PC-3 (cell line): ENCODE measurements around the gene BDKRB1. TPM values are rescaled to one million over a fixed set of nuclear protein-coding genes. Genes with fewer than 3 reads are reported as not detected.

Experiments used
- ATAC-seq: fragments of 200-7000 bp; cut with Tn5 transposase; 2 replicates; pipeline ENCODE4 v1.9.1; 2020; ENCODE audit warnings: mild to moderate bottlenecking, moderate library complexity
- BruUV-seq: library from RNA; stranded (reverse); fragments of 400-500 nt; replicated peaks from 2 replicates; lab custom pipeline; 2021; lab: Mats Ljungman, UMichigan
- CTCF ChIA-PET: fragments of 300-600 bp; sonication (Branson Sonifier 250); formaldehyde crosslinking; loops from one replicate; lab custom pipeline; 2022; ENCODE audit warnings: antibody characterized with exemption; lab: Charles Lee
- POLR2A ChIA-PET: fragments of 300-600 bp; sonication (Branson Sonifier 250); formaldehyde crosslinking; loops from one replicate; lab custom pipeline; 2022; ENCODE audit warnings: antibody characterized with exemption; ENCODE audit not compliant: unreplicated experiment; lab: Charles Lee
- DNase-seq: peaks from one replicate; pipeline ENCODE4 v3.0.0-alpha.2; 2015
- H2AFZ ChIP-seq: fragments of 300-600 bp; sonication (generic); 2 replicates; pipeline ENCODE4 v1.6.0; 2016; ENCODE audit warnings: antibody characterized with exemption, low read length
- H3F3A ChIP-seq: fragments of 300-600 bp; sonication (generic); one replicate; pipeline ENCODE4 v1.6.0; 2017; ENCODE audit warnings: antibody characterized with exemption, low read length, control low read depth, mild to moderate bottlenecking; ENCODE audit not compliant: unreplicated experiment
- H3K27ac ChIP-seq: fragments of 300-600 bp; sonication (generic); 2 replicates; pipeline ENCODE4 v1.5.1; 2016; ENCODE audit warnings: mild to moderate bottlenecking, low read length
- H3K27me3 ChIP-seq: fragments of 300-600 bp; sonication (generic); 2 replicates; pipeline ENCODE4 v1.6.1; 2016; ENCODE audit warnings: low read length, mixed read lengths
- H3K36me3 ChIP-seq: fragments of 300-600 bp; sonication (generic); 2 replicates; pipeline ENCODE4 v1.6.1; 2016; ENCODE audit warnings: low read depth, mixed run types, low read length, mixed read lengths
- H3K4me1 ChIP-seq: fragments of 300-600 bp; sonication (generic); 2 replicates; pipeline ENCODE4 v1.5.1; 2016; ENCODE audit warnings: low read length; ENCODE audit not compliant: insufficient read depth
- H3K4me2 ChIP-seq: fragments of 300-600 bp; sonication (generic); 2 replicates; pipeline ENCODE4 v1.6.0; 2016; ENCODE audit warnings: low read length
- H3K4me3 ChIP-seq: fragments of 300-600 bp; sonication (generic); 2 replicates; pipeline ENCODE4 v1.5.1; 2016; ENCODE audit warnings: mild to moderate bottlenecking, low read length, mixed read lengths
- H3K79me2 ChIP-seq: fragments of 300-600 bp; sonication (generic); 2 replicates; pipeline ENCODE4 v1.6.1; 2017; ENCODE audit warnings: low read length, mixed read lengths
- H3K9ac ChIP-seq: fragments of 300-600 bp; sonication (generic); 2 replicates; pipeline ENCODE4 v1.6.0; 2016; ENCODE audit warnings: mild to moderate bottlenecking, low read length
- H3K9me2 ChIP-seq: fragments of 300-600 bp; sonication (generic); replicated peaks from 2 replicates; pipeline ENCODE4 v1.6.1; 2016; ENCODE audit warnings: mixed run types, low read length, mixed read lengths
- H3K9me3 ChIP-seq: fragments of 300-600 bp; sonication (generic); 2 replicates; pipeline ENCODE4 v1.6.1; 2016; ENCODE audit warnings: low read length, mixed read lengths
- H4K20me1 ChIP-seq: fragments of 300-600 bp; sonication (generic); 2 replicates; pipeline ENCODE4 v1.6.1; 2016; ENCODE audit warnings: low read length, mixed read lengths
- CTCF ChIP-seq: fragments of 300-600 bp; sonication (generic); conservative IDR thresholded peaks from 2 replicates; pipeline ENCODE4 v1.5.1; 2017; ENCODE audit warnings: antibody characterized with exemption, low read depth, mild to moderate bottlenecking, low read length
- EZH2 ChIP-seq: fragments of 300-600 bp; sonication (generic); IDR thresholded peaks from one replicate; pipeline ENCODE4 v1.6.1; 2017; ENCODE audit warnings: antibody characterized with exemption, mild to moderate bottlenecking, low read length; ENCODE audit not compliant: unreplicated experiment
- EZH2phosphoT487 ChIP-seq: fragments of 300-600 bp; sonication (generic); IDR thresholded peaks from 2 replicates; pipeline ENCODE4 v1.6.1; 2018; ENCODE audit warnings: mild to moderate bottlenecking, antibody characterized with exemption, low read length, borderline replicate concordance
- intact Hi-C: fragments of 100-400 bp; cut with micrococcal nuclease; formaldehyde crosslinking; loops from 2 replicates; pipeline ENCODE4 v1.9.0; 2023
- total RNA-seq: library from RNA; depleted of rRNA; stranded (reverse); fragments of >200 nt; gene quantifications from 2 replicates; pipeline ENCODE4 v1.2.3, GENCODE V29; 2014

The BDKRB1 gene
- total RNA-seq, 1 experiment from 2014 or later: 0.69 TPM

DNA sequence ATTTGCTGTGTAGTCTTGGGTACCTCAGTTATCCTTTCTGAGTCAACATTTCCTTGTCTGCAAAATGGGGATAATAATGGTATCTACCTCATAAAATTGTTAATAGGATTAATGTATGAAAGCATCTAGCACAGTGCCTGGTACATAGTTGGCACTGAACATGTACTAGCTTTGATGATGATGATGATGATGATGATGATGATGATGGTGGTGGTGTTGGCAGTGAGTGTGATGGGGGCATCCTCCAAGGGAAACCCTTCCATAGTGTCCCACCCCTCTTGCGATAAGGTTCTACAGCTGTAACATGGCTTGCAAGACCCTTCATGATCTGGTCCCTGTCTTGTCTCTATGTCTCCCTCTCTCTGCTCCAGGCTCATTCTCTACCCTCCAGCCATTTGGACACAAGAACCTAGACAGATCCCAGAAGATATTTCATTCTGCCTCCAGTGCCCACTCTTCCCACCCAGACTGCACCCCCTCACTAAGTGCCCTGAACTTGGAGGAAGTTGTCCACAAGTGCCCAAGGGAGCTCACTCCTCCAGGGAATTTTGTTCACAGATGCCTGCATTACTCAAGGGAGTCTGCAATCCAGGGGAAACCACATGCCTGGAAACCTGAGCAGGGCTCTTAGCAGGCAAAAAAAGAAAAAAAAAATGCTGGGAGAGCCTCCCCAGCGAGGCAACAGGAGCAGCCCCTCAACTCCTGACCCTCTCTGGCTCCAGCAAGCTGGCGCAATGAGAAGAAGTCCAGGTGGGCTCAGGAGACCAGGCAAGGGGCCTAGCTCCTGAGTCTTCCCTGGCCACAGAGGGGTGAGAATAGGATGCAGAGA lies 10.1 kb upstream of the BDKRB1 start:
- no peaks in the 10 kb centered on the region for H3K4me1 ChIP-seq
- no peak overlapping the region for H3K4me3 ChIP-seq
- no peak overlapping the region for H3K27ac ChIP-seq
- no peaks in the 10 kb centered on the region for H3K9me3 ChIP-seq
- no peaks in the 10 kb centered on the region; the same call in 1 of the 2 replicates for H3K27me3 ChIP-seq
- H3F3A ChIP-seq: no peaks in the 10 kb centered on the region
- DNase-seq: no peak
- no peaks in the 10 kb centered on the region for H3K9me2 ChIP-seq
- no peak for ATAC-seq
- no TSS peak for BruUV-seq
- H3K36me3 ChIP-seq: no peaks in the 10 kb centered on the region
- intact Hi-C loops: no loop called here
- POLR2A ChIA-PET: no interaction called here
- CTCF ChIA-PET: no interaction called here
- H3K79me2 ChIP-seq: no peaks in the 10 kb centered on the region
- H3K9ac ChIP-seq: no peak overlapping the region
- H3K4me2 ChIP-seq: no peak overlapping the region
- TF ChIP-seq EZH2phosphoT487 (no peak), EZH2 (no peak), CTCF (no peak)
- H2AFZ ChIP-seq: no peak overlapping the region
- no peaks in the 10 kb centered on the region for H4K20me1 ChIP-seq

- DNase-seq: peak; percentile 31
- no TSS peak for BruUV-seq
- no peak for TF ChIP-seq EZH2phosphoT487
- no peak for TF ChIP-seq EZH2
- TF ChIP-seq CTCF: no peak
- H3K4me1 ChIP-seq: no peaks in the 10 kb centered on the region
- H3K9ac ChIP-seq: no peak overlapping the region
- H4K20me1 ChIP-seq: no peaks in the 10 kb centered on the region
- ATAC-seq: no peak; the same call in 1 of the 2 replicates
- intact Hi-C loops: no loop called here
- ChIA-PET CTCF (no interaction called here), POLR2A (no interaction called here)
- H3K36me3 ChIP-seq: no peaks in the 10 kb centered on the region
- no peak overlapping the region for H3K27ac ChIP-seq
- H3K9me3 ChIP-seq: no peaks in the 10 kb centered on the region
- no peak overlapping the region for H3K4me2 ChIP-seq
- no peaks in the 10 kb centered on the region for H3F3A ChIP-seq
- H3K4me3 ChIP-seq: no peak overlapping the region
- no peaks in the 10 kb centered on the region for H3K79me2 ChIP-seq
- H3K9me2 ChIP-seq: no peaks in the 10 kb centered on the region
- H2AFZ ChIP-seq: no peak overlapping the region
- no peaks in the 10 kb centered on the region; the same call in 1 of the 2 replicates for H3K27me3 ChIP-seq
Observed at GRCh38 chr14:96246539-96246847, 9.5 kb upstream of the BDKRB1 start.

GRCh38 chr14:96247031-96247430 lies 9.0 kb upstream of the BDKRB1 start:
- Histone ChIP-seq H3K9ac (no peak overlapping the region), H3F3A (no peaks in the 10 kb centered on the region), H4K20me1 (no peaks in the 10 kb centered on the region), H3K27ac (no peak overlapping the region), H3K4me2 (no peak overlapping the region), H2AFZ (no peak overlapping the region), H3K36me3 (no peaks in the 10 kb centered on the region), H3K27me3 (no peaks in the 10 kb centered on the region; the same call in 1 of the 2 replicates), H3K4me1 (no peaks in the 10 kb centered on the region), H3K4me3 (no peak overlapping the region), H3K9me3 (no peaks in the 10 kb centered on the region), H3K79me2 (no peaks in the 10 kb centered on the region), H3K9me2 (no peaks in the 10 kb centered on the region)
- intact Hi-C loops: no loop called here
- POLR2A ChIA-PET: no interaction called here
- TF ChIP-seq EZH2 (no peak), CTCF (no peak), EZH2phosphoT487 (no peak)
- no TSS peak for BruUV-seq
- CTCF ChIA-PET: no interaction called here
- ATAC-seq (no peak), DNase-seq (no peak)
